ENCODE data around the gene EPB41L4B.
"Not testable (repeated sequence)": the region's sequence is repeated elsewhere in the genome, so short reads cannot be mapped to it uniquely, and the experiment has no call there.

Gene EPB41L4B

DNA sequence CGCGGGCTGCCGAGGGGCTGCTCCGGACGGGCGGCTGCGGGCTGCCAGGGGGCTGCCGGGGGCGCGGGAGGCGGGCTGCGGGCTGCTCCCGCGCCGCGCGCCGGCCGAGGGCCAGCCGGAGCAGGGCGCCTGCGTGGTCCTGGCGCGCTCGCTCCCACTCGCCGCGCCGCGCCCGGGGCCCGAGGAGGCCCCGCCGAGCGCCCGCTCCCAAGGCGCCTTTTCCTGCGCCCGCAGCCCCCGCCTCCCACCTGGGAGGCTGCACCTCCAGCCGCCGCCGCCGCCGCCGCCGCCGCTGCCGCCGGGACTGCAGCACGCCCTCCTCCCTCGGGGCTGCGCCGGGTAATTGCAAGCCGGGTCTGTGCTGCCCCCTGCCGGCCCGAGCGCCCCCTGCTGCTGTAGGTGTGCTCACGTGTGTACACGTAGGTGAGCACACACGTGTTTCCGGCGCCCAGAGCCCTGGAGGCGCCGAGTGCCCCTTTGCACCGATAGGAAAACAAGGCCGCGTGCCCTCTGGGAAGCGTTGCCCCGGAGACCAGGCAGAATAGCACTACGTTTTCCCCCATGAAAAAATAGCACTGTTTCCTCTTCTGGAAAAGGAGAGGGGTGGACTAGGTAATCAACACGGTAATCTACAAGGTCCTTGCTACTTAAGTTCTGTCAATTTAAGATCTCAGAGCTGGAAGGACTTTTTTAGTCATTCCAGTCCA, at the start of gene EPB41L4B:
Gene EPB41L4B, minus strand, starts transcription at position 318 of the 707 bp plus-strand sequence. CDS start 613 bp downstream, outside the sequence.
- DNase-seq (ENCODE audit: low read depth) = peak; percentile 62

DNA sequence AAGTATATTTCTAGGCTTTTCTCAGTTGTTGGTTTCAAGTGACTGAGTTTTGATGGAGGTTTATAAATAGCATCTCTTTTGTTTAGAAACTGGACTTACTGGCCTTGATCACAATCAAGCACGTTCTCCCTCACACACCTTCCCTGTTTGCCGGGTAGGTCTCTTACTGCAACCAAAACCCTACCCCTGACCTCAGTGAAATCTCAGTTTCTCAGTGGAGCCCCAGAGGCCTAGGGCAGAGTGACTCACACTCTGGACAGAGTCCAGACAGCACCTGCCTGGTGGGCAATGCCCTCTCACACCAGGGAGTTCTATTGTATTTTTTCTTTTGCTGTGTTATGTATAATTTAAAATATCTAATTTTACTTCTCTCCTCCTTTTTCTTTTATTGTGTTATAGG, 48.4 kb upstream of the EPB41L4B start:
- no peak for DNase-seq (ENCODE audit: low read depth)

DNA sequence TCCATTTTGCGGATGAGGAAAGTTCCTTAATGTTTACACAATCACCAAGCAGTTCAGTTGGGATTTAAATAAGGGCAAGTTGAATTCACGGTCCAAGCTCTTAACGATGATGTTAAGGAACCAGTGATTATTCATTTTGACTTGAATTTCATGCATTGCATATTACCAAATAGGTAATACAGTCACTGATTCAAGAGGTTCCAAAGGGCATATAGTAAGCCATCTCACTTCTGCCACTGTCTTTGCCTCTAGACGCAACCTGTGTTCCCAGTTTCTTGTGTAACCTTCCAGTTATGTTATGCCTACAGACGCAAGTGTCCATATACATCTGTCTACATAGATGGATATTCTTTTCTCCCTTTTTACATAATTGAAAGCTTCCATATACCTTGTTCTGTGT, 39.9 kb upstream of the EPB41L4B start:
- DNase-seq (ENCODE audit: low read depth) = no peak

DNA sequence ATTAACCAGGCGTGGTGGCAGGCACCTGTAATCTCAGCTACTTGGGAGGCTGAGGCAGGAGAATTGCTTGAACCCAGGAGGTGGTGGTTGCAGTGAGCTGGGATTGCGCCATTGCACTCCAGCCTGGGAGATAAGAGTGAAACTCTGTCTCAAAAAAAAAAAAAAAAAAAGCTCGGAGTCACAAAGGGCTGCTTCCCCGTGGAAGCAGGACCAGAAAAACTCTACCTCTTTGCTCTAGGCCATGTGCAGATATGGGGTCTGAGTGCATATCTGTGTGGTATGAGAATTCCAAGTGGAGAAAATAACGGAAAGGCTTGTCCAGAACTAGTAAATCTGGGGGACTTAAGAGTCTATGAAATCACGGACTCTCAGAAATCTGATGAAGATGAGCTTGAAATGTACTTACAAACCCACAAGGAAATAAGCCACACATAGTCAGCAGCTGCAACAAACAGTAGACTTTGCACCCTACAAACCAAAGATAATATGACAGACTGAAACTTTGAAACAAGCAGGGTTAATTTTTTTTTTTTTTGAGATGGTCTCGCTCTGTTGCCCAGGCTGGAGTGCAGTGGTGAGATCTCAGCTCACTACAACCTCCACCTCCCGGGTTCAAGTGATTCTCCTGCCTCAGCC, 38.2 kb upstream of the EPB41L4B start:
- DNase-seq (ENCODE audit: low read depth) = not testable (repeated sequence)

DNA sequence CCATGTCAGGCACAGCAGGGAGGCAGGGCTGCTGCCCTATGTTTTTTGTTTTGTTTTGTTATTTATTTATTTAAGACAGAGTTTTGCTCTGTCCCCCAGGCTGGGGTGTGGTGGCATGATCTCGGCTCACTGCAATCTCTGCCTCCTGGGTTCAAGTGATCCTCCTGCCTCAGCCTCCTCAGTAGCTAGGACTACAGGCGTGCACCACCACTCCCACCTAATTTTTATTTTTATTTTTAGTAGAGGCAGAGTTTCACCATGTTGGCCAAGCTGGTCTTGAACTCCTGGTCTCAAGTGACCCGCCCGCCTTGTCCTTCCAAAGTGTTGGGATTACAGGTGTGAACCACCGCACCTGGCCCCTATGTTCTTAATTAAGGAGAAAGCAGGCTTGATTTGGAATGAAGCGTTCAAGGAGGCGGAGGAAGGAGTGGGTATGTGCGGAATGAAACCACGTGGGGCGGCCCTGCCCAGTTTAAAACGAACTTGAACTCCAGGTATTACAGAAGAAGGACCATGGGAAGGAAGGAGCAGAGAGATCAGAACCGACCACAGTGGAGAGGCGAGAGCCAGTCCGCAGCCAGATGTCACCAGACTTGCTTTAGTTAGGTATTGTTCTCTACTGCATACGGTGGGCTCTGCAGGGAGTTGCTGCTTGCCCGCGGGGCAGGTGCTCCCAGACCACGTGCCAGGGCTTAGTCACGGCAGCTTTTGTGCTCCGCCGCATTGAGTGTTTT, 34.9 kb upstream of the EPB41L4B start:
- DNase-seq (ENCODE audit: low read depth) = no peak

DNA sequence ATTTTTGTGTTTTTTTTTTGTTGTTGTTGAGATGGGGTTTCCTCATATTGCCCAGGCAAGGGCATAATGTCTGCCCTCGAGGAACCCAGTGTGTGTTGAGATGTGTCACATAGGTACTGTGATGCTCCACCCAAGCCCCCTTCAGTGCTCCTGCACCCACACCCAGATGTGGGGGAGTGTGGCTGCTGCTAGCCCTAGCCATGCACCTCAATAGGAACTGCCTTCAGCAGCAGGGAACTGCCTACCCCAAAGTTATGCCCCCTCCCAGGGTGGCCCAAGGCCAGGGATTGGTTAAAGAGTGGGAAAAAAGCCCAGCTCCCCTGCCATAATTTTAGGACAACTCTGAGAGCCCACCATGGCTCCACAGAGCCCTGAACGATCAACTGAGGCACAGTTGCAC, 33.3 kb upstream of the EPB41L4B start:
- no peak for DNase-seq (ENCODE audit: low read depth)

DNA sequence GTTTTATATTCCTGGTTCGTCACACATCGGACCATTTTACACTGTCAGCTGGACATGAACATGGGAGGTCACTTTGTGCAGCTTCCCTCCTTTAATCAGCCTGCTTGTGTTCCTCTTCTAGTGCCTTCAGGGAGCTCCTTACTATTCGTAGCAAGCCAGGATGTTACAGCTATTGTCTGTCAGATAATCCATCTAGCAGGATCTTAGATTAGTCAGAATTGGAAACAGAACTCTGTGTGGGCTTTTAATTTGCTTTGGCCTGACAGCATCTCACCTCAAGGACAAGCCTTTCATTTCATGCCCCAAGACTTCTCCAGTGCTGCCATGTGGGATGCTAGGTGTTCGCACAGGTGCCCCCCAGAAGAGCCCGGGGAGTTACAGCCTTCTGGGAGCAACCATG, 30.2 kb upstream of the EPB41L4B start:
- no peak for DNase-seq (ENCODE audit: low read depth)

DNA sequence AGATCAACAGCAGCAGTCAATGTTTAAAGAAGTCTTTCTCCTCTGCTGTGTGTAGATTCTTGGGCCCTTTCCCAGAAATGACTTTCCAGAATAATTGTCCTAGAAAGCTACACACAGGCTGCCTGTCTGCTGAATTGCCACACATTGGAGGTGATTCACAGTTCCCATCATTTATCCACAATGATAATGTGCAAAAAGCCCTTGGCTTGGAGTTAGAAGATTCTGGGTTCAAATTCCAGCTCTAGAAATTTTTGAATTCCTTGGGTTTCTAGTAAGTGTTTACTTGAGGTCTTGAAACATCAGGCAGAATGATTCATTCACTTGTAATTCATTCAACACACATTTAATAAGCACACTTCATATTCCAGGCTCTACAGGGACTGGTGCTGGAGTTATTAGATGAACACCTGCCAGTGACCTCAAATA, 28.6 kb upstream of the EPB41L4B start:
- DNase-seq (ENCODE audit: low read depth) = peak; percentile 91

DNA sequence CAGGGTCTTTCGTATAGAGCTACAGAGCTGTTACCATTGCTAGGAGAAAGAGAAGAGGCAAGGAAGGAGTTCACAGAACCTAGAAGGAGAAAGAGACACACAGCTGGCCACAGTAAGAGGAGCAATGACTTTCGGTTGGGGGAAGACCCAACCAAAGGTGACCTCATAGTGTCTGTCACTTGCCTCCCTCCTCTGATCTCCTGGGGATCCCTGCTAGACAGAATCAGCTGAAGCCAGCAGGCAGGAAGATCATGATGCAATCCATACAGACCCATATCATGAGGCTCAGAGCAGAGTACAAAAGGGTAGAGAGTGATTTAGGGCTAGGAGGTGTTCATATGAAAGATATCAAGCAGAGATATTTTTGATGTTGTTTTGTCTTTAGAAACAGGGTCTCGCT, 26.0 kb upstream of the EPB41L4B start:
- DNase-seq (ENCODE audit: low read depth) = no peak

DNA sequence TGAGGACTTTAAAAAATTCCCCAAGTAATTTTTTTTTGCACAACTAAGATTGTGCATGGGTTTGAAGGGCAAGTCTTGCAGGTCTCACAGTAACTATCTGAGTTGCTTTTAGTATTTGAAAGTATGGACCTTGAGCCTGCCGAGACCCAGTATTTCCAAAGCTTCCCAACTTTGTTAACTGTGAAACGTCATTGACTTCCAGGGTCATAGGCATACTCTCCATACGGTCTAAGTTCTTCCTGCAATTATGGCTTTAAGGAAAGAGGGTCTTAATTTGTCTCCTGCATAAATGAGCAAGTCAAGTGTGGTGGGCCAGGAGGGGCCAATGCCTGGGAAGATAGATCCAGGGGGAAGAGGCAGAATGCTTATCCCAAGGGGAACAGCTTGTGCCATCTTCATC, 24.0 kb upstream of the EPB41L4B start:
- DNase-seq (ENCODE audit: low read depth) = no peak

DNA sequence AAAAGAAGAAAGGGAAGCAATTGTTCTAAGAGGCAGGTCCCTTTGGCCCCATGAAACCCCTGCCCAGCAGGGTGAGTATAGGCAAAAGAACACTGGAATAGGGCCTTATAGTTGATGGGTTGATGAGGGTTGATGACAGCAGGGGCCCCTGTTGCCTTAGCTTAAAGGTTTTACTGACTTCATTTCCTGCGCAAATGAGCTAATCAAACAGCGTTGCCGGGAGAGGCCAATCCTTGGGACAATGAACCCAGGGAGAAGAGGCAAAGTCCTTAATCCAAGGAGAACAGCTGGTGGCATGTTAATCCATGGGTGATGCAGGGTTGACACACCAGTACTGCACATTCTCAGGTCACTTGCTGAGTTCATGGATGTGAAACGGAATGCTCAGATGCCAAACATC, 22.0 kb upstream of the EPB41L4B start:
- no peak for DNase-seq (ENCODE audit: low read depth)

DNA sequence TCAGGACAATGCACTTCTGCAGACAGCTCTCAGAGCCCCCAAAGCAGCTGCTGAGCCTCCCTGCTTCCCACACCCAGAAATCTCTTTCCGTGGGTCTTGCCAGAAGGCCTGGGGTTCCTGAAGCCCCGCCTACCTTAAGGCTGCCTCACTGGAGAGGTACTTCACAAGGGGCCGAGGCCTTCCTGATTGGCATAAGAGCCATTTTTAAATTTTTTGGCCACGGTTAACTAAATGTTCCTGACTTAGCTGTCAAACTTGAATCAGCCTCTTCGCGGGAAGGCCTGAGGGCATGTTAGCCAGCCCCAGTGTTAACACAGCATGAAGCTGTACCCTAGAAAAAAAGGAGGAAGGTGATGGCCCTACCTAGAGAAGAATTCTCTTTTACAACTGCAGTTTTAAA, 20.7 kb upstream of the EPB41L4B start:
- DNase-seq (ENCODE audit: low read depth) = no peak

DNA sequence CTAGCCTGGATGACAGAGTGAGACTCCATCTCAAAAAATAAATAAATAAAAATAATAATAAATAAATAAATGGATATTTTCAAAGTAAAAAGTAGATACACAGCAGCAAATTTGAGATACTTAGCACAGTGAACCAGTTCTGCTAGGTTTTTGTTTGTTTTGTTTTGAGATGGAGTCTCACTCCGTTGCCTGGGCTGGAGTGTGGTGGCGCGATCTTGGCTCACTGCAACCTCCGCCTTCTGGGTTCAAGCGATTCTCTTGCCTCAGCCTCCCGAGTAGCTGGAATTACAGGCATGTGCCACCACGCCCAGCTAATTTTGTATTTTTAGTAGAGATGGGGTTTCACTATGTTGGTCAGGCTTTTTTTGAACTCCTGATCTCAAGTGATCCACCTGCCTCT, 20.1 kb upstream of the EPB41L4B start:
- DNase-seq (ENCODE audit: low read depth) = not testable (repeated sequence)

DNA sequence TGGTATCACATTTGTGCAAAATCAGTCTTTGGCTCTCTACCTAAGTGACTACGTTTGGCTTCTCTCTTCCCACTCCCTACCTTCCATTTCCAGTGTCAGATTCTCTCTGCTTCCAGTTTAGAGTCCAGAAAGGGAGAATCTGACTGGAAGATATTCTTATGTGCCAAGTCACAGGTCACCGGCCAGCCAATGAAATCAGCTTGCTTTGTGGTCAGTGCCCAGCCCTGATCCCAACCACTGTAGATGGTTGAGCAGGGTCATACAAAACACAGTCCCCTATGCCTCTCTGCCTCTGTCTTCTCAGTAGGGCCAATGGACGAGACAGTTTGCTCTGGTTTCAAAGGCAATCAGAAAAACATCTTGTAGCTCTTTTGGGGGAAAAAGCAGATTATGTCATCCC, 15.6 kb upstream of the EPB41L4B start:
- no peak for DNase-seq (ENCODE audit: low read depth)

DNA sequence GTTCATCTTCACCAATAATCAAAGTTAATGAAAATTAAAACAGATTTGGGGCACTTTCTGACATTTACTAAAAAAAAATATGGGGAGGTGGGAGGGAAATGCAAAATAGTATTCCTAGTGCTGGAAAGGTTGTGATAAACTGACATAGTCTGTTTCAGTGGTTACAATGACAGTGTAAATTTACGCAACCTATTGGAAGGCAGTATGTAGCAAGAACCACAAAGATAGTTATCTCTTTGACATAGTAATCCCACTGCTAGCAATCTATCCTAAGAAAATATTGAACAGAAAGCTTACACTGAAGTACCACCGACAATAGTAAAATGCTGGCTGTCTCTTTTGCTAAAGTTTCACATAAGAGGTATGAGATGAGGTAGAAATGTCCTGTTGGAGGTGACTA, 15.1 kb upstream of the EPB41L4B start:
- DNase-seq (ENCODE audit: low read depth) = no peak

DNA sequence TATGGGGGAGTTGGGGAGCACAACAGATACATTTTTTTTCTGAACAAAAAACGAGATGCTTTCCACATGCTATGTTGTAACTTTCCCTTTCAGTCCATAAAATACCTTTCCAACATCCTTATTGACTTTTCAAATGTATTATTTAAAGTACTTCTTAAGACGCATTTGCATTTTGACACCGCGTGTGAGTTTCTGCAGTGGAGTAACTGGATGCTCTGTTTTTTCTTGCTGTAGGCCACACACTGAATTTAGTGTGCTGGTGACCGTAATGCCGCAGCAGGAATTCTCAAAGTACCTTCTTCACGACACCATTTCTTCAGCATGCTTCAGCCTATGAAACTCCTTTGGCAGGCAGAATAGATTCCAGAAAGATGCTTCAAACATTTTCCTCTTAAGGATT, 14.3 kb upstream of the EPB41L4B start:
- no peak for DNase-seq (ENCODE audit: low read depth)

DNA sequence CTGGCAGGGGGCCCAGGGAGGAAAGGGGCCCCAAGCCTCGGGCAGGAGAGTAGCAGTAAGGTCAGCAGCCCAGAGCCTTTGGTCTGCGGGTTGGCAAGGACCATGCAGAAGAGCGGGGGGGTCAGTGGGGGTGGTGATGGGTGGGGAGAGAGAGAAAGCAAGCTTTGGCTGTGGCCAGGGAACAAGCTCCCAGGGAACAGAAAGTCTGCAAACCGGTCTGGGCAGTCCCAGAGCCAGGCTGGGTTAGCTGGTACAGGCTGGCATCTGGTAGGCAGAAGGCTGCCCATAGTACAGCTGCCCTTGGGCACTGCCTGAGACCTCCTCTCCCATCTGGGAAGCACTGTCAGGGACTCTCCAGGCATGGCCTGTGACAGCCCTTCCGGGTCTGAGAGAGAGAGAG, 10.5 kb upstream of the EPB41L4B start:
- DNase-seq (ENCODE audit: low read depth) = peak; percentile 61

DNA sequence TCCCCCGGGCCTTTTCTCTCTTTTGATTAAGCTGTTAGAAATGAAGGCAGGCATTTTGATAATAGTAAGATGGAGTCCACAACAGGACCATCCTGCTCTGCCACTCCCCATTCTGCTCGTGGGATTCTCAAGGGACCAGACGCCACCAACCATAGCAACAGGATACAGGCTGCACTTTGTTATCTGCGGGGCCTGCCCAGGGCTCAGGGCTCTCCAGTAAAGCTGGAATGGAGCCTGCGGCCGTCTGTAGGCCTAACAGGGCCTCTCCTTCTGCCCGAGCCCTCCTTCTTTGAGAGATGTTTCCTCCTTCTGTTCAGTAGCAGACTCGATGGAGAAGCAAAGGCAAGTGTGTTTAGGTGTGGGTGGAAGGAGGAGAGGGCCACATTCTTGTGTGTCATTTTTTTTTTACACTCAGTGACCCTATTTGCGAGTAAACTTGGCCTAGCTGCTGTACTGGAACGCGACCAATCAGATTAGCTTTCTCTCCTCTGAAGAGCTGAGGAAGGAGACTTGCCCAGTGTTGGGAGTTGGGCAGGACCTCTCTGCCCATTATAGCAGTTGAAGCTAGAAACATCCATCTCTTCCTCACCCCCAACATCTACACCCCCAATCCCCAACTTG, 8.9 kb upstream of the EPB41L4B start:
- DNase-seq (ENCODE audit: low read depth) = no peak

DNA sequence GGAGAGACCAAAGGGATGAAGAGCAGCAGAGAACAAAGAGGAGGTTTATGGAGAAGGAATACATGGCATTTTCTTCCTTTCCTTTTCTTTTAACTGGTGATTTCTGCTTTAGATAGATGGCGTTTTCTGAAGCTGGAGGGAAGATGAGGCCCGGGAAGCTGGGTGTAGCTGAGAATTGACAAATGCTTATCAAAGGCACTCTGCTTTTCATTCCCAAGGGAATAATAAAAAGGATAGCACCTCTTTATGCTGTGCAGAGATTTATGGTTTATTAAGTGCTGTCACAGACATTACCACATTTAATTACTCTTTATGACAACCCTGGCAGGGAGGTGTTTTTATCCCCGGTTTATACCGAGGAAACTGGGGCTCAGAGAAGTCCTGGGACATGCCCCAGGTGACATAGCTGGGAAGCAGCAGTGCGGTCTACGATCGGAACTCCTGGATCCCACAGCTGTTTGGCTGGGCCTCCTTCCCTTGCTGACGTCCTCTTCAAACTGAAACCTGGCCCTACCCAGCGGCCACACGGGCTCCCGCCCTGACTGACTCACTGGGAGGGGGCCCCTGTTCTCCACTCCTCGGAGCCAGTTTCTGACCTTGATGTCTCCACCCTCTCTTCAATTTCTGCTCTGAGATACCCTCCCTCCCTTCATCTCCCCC, 8.2 kb upstream of the EPB41L4B start:
- peak; percentile 34 for DNase-seq (ENCODE audit: low read depth)

DNA sequence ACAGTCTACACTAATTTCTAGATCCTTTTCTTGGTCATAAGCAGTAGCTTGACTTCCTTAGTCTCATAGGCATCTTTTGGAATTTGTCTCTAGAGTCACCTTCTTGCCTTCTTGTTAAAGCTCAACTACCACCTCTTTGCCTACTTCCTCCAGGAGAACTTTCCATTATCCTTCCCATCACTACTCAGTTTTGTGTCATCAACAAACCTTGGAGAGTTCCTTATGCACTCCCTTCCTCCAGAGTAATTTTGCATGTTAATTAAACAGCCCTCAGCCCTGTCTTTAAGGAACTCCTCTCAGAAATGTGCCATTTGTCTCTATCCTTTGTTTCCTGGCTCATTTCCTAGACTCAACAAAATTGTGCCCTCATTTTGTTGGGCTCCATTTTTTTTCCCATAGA, 4.2 kb upstream of the EPB41L4B start:
- DNase-seq (ENCODE audit: low read depth) = no peak

DNA sequence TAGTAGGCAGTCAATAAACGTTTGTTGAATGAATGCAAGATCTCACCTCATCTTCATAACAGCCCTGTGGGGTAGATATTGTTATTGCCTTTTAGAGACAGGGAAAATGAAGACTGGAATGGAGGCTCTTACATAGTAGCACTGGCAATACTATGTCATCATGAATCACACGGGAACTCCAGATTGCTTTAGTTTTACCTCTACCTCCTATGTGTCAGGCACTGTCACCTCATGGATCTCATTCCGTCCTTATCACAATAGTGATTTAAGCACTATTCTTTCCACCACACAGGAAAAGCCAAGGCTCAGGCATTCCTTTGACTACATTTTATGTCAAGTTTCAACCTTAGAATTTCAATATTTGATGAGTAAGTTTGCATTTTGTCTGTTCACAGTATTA, 2.9 kb upstream of the EPB41L4B start:
- DNase-seq (ENCODE audit: low read depth) = no peak

DNA sequence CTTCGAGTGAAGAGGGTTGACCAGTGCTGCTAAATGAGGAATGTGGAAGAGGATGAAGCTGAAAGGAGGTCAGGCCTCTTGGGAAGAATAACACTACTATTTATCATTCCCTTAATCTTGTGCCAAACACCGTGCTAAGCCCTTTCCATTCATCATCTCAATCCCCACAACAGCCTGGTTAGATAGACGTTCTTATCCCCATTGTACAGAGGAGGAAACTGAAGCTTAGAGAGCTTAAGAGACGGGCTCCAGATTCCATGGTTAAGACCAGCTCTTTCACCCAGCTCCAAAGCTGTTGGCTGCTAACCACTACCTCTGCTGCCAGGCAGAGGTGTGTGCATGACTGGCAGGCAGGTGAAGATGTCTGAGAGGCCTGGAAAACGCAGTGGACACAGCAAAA, 868 bp upstream of the EPB41L4B start:
- no peak for DNase-seq (ENCODE audit: low read depth)

All from fibroblast of gingiva (primary cell).